Measurements from ENCODE around the gene TSC1. TPM values are rescaled to one million over a fixed set of nuclear protein-coding genes. Genes with fewer than 3 reads are reported as not detected.
"Not testable (repeated sequence)": the region's sequence is repeated elsewhere in the genome, so short reads cannot be mapped to it uniquely, and the experiment has no call there.

TSC1 gene
- total RNA-seq, 1 donor from 2014 or later = 45.9 TPM

GRCh38 chr9:132978451-132979131 is 34.2 kb upstream of the TSC1 start, which contains the start of gene GFI1B:
GFI1B (plus strand) TSS chr9:132978694; CDS start chr9:132986679, 7,985 bp downstream.
- no peak for ATAC-seq (ENCODE audit: poor library complexity)
- intact Hi-C loops (cut with DNase I) = loop anchor here (10.0 kb wide), 1 partner anchor 164 kb away; no protein-coding TSS in a partner anchor

GRCh38 chr9:132978112-132978450 is 33.7 kb upstream of the TSC1 start:
- intact Hi-C loops (cut with DNase I) = loop anchor here (10.0 kb wide), 1 partner anchor 163 kb away; no protein-coding TSS in a partner anchor
- ATAC-seq (ENCODE audit: poor library complexity) = no peak
- no peak for DNase-seq

More at GRCh38 chr9:132978451-132979131, 34.2 kb upstream of the TSC1 start, which contains the start of gene GFI1B:
- DNase-seq = no peak

GRCh38 chr9:132976571-132976970 is 32.2 kb upstream of the TSC1 start:
- no peak for ATAC-seq (ENCODE audit: poor library complexity)
- intact Hi-C loops (cut with DNase I) = loop anchor here (10.0 kb wide), 1 partner anchor 162 kb away; no protein-coding TSS in a partner anchor
- no peak for DNase-seq

- no peak for ATAC-seq (ENCODE audit: poor library complexity)
- DNase-seq = no peak
- intact Hi-C loops (cut with DNase I) = loop anchor here (10.0 kb wide), 1 partner anchor 161 kb away; no protein-coding TSS in a partner anchor
Observed at GRCh38 chr9:132975961-132976360, 31.5 kb upstream of the TSC1 start.

- ATAC-seq (ENCODE audit: poor library complexity) (no peak), DNase-seq (no peak)
- intact Hi-C loops (cut with DNase I) = loop anchor here (10.0 kb wide), 1 partner anchor 159 kb away; no protein-coding TSS in a partner anchor
Observed at GRCh38 chr9:132973713-132974112, 29.3 kb upstream of the TSC1 start.

- ATAC-seq (ENCODE audit: poor library complexity) (no peak), DNase-seq (no peak)
- intact Hi-C loops (cut with DNase I) = loop anchor here (10.0 kb wide), 1 partner anchor 158 kb away; no protein-coding TSS in a partner anchor
Observed at GRCh38 chr9:132973166-132973565, 28.8 kb upstream of the TSC1 start.

- intact Hi-C loops (cut with DNase I) = loop anchor here (10.0 kb wide), 1 partner anchor 156 kb away; no protein-coding TSS in a partner anchor
- DNase-seq (no peak), ATAC-seq (ENCODE audit: poor library complexity) (no peak)
Observed at GRCh38 chr9:132970324-132971062, 26.1 kb upstream of the TSC1 start.

GRCh38 chr9:132969783-132970182 is 25.4 kb upstream of the TSC1 start:
- intact Hi-C loops (cut with DNase I) = loop anchor here (10.0 kb wide), 1 partner anchor 155 kb away; no protein-coding TSS in a partner anchor
- ATAC-seq (ENCODE audit: poor library complexity) = no peak
- DNase-seq = no peak

- intact Hi-C loops (cut with DNase I); DNase-seq; ATAC-seq (ENCODE audit: poor library complexity): not testable (repeated sequence)
Observed at GRCh38 chr9:132967908-132968307, 23.5 kb upstream of the TSC1 start.

- ATAC-seq (ENCODE audit: poor library complexity) (peak; percentile 41), DNase-seq (no peak)
- intact Hi-C loops (cut with DNase I) = no loop called here
Observed at GRCh38 chr9:132965478-132965877, 21.1 kb upstream of the TSC1 start.

- ATAC-seq (ENCODE audit: poor library complexity) = no peak
- intact Hi-C loops (cut with DNase I) = no loop called here
- no peak for DNase-seq
Observed at GRCh38 chr9:132961002-132961401, 16.6 kb upstream of the TSC1 start.

GRCh38 chr9:132957805-132958204 is 13.4 kb upstream of the TSC1 start:
- intact Hi-C loops (cut with DNase I) = no loop called here
- no peak for ATAC-seq (ENCODE audit: poor library complexity)
- DNase-seq = no peak

GRCh38 chr9:132955768-132956167 is 11.4 kb upstream of the TSC1 start:
- DNase-seq (no peak), ATAC-seq (ENCODE audit: poor library complexity) (no peak)
- intact Hi-C loops (cut with DNase I) = no loop called here

- DNase-seq (no peak), ATAC-seq (ENCODE audit: poor library complexity) (no peak)
- intact Hi-C loops (cut with DNase I) = no loop called here
Observed at GRCh38 chr9:132955123-132955522, 10.7 kb upstream of the TSC1 start.

- DNase-seq (no peak), ATAC-seq (ENCODE audit: poor library complexity) (no peak)
- intact Hi-C loops (cut with DNase I) = no loop called here
Observed at GRCh38 chr9:132949709-132950108, 5.3 kb upstream of the TSC1 start.

- ATAC-seq (ENCODE audit: poor library complexity) (no peak), DNase-seq (no peak)
- intact Hi-C loops (cut with DNase I) = no loop called here
Observed at GRCh38 chr9:132948482-132949050, 4.2 kb upstream of the TSC1 start.

GRCh38 chr9:132947756-132948155 is 3.3 kb upstream of the TSC1 start:
- DNase-seq (no peak), ATAC-seq (ENCODE audit: poor library complexity) (no peak)

GRCh38 chr9:132946631-132947295 is 2.3 kb upstream of the TSC1 start:
- no peak for DNase-seq
- intact Hi-C loops (cut with DNase I) = no loop called here
- ATAC-seq (ENCODE audit: poor library complexity) = no peak

More at GRCh38 chr9:132947756-132948155, 3.3 kb upstream of the TSC1 start:
- intact Hi-C loops (cut with DNase I) = no loop called here

- ATAC-seq (ENCODE audit: poor library complexity) (no peak), DNase-seq (no peak)
- intact Hi-C loops (cut with DNase I) = no loop called here
Observed at GRCh38 chr9:132946211-132946610, 1.8 kb upstream of the TSC1 start.
